ENCODE results near the gene UBFD1.
"Not testable (repeated sequence)": the region's sequence is repeated elsewhere in the genome, so short reads cannot be mapped to it uniquely, and the experiment has no call there.

The UBFD1 gene

GRCh38 chr16:23530062-23530461 lies 27.5 kb upstream of the UBFD1 start:
- Histone ChIP-seq H3K4me1 (ENCODE audit: control insufficient read depth, insufficient read depth, low read length) (no peaks in the 10 kb centered on the region), H3K9ac (ENCODE audit: low read depth, low read length) (no peak overlapping the region), H3K4me2 (ENCODE audit: low read length) (no peak overlapping the region), H3K36me3 (ENCODE audit: insufficient read depth, low read length) (peaks cover 53% of the 10 kb centered on the region), H3K4me3 (ENCODE audit: low read length) (no peak overlapping the region), H3K27me3 (ENCODE audit: control insufficient read depth, insufficient read depth, low read length) (no peaks in the 10 kb centered on the region), H3K9me3 (replicated peaks; ENCODE audit: low read length) (no peaks in the 10 kb centered on the region)

GRCh38 chr16:23532448-23532847 lies 25.1 kb upstream of the UBFD1 start:
- Histone ChIP-seq H3K4me2 (ENCODE audit: low read length) (no peak overlapping the region), H3K27me3 (ENCODE audit: control insufficient read depth, insufficient read depth, low read length) (no peaks in the 10 kb centered on the region), H3K9me3 (replicated peaks; ENCODE audit: low read length) (no peaks in the 10 kb centered on the region), H3K4me1 (ENCODE audit: control insufficient read depth, insufficient read depth, low read length) (no peaks in the 10 kb centered on the region), H3K36me3 (ENCODE audit: insufficient read depth, low read length) (peaks cover 53% of the 10 kb centered on the region), H3K9ac (ENCODE audit: low read depth, low read length) (no peak overlapping the region), H3K4me3 (ENCODE audit: low read length) (no peak overlapping the region)

GRCh38 chr16:23534868-23535860 lies 22.4 kb upstream of the UBFD1 start:
- peaks cover 33% of the 10 kb centered on the region for H3K36me3 ChIP-seq (ENCODE audit: insufficient read depth, low read length)
- H3K4me2 ChIP-seq (ENCODE audit: low read length): no peak overlapping the region
- H3K9ac ChIP-seq (ENCODE audit: low read depth, low read length): no peak overlapping the region
- peaks cover 14% of the 10 kb centered on the region for H3K4me1 ChIP-seq (ENCODE audit: control insufficient read depth, insufficient read depth, low read length)
- H3K9me3 ChIP-seq (replicated peaks; ENCODE audit: low read length): no peaks in the 10 kb centered on the region
- no peaks in the 10 kb centered on the region for H3K27me3 ChIP-seq (ENCODE audit: control insufficient read depth, insufficient read depth, low read length)
- no peak overlapping the region for H3K4me3 ChIP-seq (ENCODE audit: low read length)

GRCh38 chr16:23535901-23536300 lies 21.6 kb upstream of the UBFD1 start:
- peaks cover 37% of the 10 kb centered on the region for H3K36me3 ChIP-seq (ENCODE audit: insufficient read depth, low read length)
- H3K4me3 ChIP-seq (ENCODE audit: low read length): no peak overlapping the region
- no peak overlapping the region for H3K4me2 ChIP-seq (ENCODE audit: low read length)

GRCh38 chr16:23537390-23537789 lies 20.1 kb upstream of the UBFD1 start:
- no peak overlapping the region for H3K9ac ChIP-seq (ENCODE audit: low read depth, low read length)
- no peak overlapping the region for H3K4me2 ChIP-seq (ENCODE audit: low read length)
- H3K9me3 ChIP-seq (replicated peaks; ENCODE audit: low read length): no peaks in the 10 kb centered on the region
- peaks cover 14% of the 10 kb centered on the region for H3K4me1 ChIP-seq (ENCODE audit: control insufficient read depth, insufficient read depth, low read length)
- no peaks in the 10 kb centered on the region for H3K27me3 ChIP-seq (ENCODE audit: control insufficient read depth, insufficient read depth, low read length)
- H3K36me3 ChIP-seq (ENCODE audit: insufficient read depth, low read length): peaks cover 30% of the 10 kb centered on the region
- no peak overlapping the region for H3K4me3 ChIP-seq (ENCODE audit: low read length)

More at GRCh38 chr16:23535901-23536300, 21.6 kb upstream of the UBFD1 start:
- no peak overlapping the region for H3K9ac ChIP-seq (ENCODE audit: low read depth, low read length)
- peaks cover 14% of the 10 kb centered on the region for H3K4me1 ChIP-seq (ENCODE audit: control insufficient read depth, insufficient read depth, low read length)
- H3K27me3 ChIP-seq (ENCODE audit: control insufficient read depth, insufficient read depth, low read length): no peaks in the 10 kb centered on the region
- no peaks in the 10 kb centered on the region for H3K9me3 ChIP-seq (replicated peaks; ENCODE audit: low read length)

GRCh38 chr16:23538919-23539278 lies 18.6 kb upstream of the UBFD1 start:
- Histone ChIP-seq H3K4me2 (ENCODE audit: low read length) (no peak overlapping the region), H3K9me3 (replicated peaks; ENCODE audit: low read length) (no peaks in the 10 kb centered on the region), H3K9ac (ENCODE audit: low read depth, low read length) (peak overlapping the region; percentile 49), H3K4me3 (ENCODE audit: low read length) (no peak overlapping the region), H3K4me1 (ENCODE audit: control insufficient read depth, insufficient read depth, low read length) (peaks cover 14% of the 10 kb centered on the region), H3K27me3 (ENCODE audit: control insufficient read depth, insufficient read depth, low read length) (no peaks in the 10 kb centered on the region), H3K36me3 (ENCODE audit: insufficient read depth, low read length) (peaks cover 24% of the 10 kb centered on the region)

- Histone ChIP-seq H3K36me3 (ENCODE audit: insufficient read depth, low read length) (peaks cover 19% of the 10 kb centered on the region), H3K9ac (ENCODE audit: low read depth, low read length) (no peak overlapping the region)
Observed at GRCh38 chr16:23539984-23540816, 17.3 kb upstream of the UBFD1 start.

GRCh38 chr16:23540817-23541178 lies 16.7 kb upstream of the UBFD1 start:
- H3K4me3 ChIP-seq (ENCODE audit: low read length); H3K4me2 ChIP-seq (ENCODE audit: low read length); H3K9me3 ChIP-seq (replicated peaks; ENCODE audit: low read length); H3K9ac ChIP-seq (ENCODE audit: low read depth, low read length); H3K27me3 ChIP-seq (ENCODE audit: control insufficient read depth, insufficient read depth, low read length): not testable (repeated sequence)
- Histone ChIP-seq H3K4me1 (ENCODE audit: control insufficient read depth, insufficient read depth, low read length) (peaks cover 14% of the 10 kb centered on the region), H3K36me3 (ENCODE audit: insufficient read depth, low read length) (peaks cover 22% of the 10 kb centered on the region)

More at GRCh38 chr16:23539984-23540816, 17.3 kb upstream of the UBFD1 start:
- no peak overlapping the region for H3K4me2 ChIP-seq (ENCODE audit: low read length)
- H3K9me3 ChIP-seq (replicated peaks; ENCODE audit: low read length): no peaks in the 10 kb centered on the region
- peaks cover 14% of the 10 kb centered on the region for H3K4me1 ChIP-seq (ENCODE audit: control insufficient read depth, insufficient read depth, low read length)
- no peak overlapping the region for H3K4me3 ChIP-seq (ENCODE audit: low read length)
- no peaks in the 10 kb centered on the region for H3K27me3 ChIP-seq (ENCODE audit: control insufficient read depth, insufficient read depth, low read length)

- H3K9ac ChIP-seq (ENCODE audit: low read depth, low read length): no peak overlapping the region
- H3K4me3 ChIP-seq (ENCODE audit: low read length): no peak overlapping the region
- H3K4me1 ChIP-seq (ENCODE audit: control insufficient read depth, insufficient read depth, low read length): peaks cover under 1% of the 10 kb centered on the region
- peaks cover 47% of the 10 kb centered on the region for H3K36me3 ChIP-seq (ENCODE audit: insufficient read depth, low read length)
- no peaks in the 10 kb centered on the region for H3K9me3 ChIP-seq (replicated peaks; ENCODE audit: low read length)
- H3K4me2 ChIP-seq (ENCODE audit: low read length): no peak overlapping the region
- H3K27me3 ChIP-seq (ENCODE audit: control insufficient read depth, insufficient read depth, low read length): no peaks in the 10 kb centered on the region
Observed at GRCh38 chr16:23544436-23544835, 13.1 kb upstream of the UBFD1 start.

GRCh38 chr16:23549938-23550337 lies 7.6 kb upstream of the UBFD1 start:
- peaks cover 56% of the 10 kb centered on the region for H3K36me3 ChIP-seq (ENCODE audit: insufficient read depth, low read length)
- no peaks in the 10 kb centered on the region for H3K4me1 ChIP-seq (ENCODE audit: control insufficient read depth, insufficient read depth, low read length)
- H3K27me3 ChIP-seq (ENCODE audit: control insufficient read depth, insufficient read depth, low read length): no peaks in the 10 kb centered on the region
- H3K4me3 ChIP-seq (ENCODE audit: low read length): no peak overlapping the region
- no peaks in the 10 kb centered on the region for H3K9me3 ChIP-seq (replicated peaks; ENCODE audit: low read length)
- no peak overlapping the region for H3K4me2 ChIP-seq (ENCODE audit: low read length)
- H3K9ac ChIP-seq (ENCODE audit: low read depth, low read length): no peak overlapping the region

GRCh38 chr16:23552161-23552560 lies 5.4 kb upstream of the UBFD1 start:
- Histone ChIP-seq H3K9me3 (replicated peaks; ENCODE audit: low read length) (no peaks in the 10 kb centered on the region), H3K4me1 (ENCODE audit: control insufficient read depth, insufficient read depth, low read length) (peaks cover 4% of the 10 kb centered on the region), H3K4me2 (ENCODE audit: low read length) (no peak overlapping the region), H3K9ac (ENCODE audit: low read depth, low read length) (no peak overlapping the region), H3K36me3 (ENCODE audit: insufficient read depth, low read length) (peaks cover 36% of the 10 kb centered on the region), H3K27me3 (ENCODE audit: control insufficient read depth, insufficient read depth, low read length) (no peaks in the 10 kb centered on the region), H3K4me3 (ENCODE audit: low read length) (no peak overlapping the region)

All from skeletal muscle satellite cell (primary cell).